Measurements from ENCODE around the gene SLC9A1. TPM values are rescaled to one million over a fixed set of nuclear protein-coding genes. Genes with fewer than 3 reads are reported as not detected.

SLC9A1 gene
- total RNA-seq, 2 experiments from 2014 or later, result 14.8 to 15.3 TPM

Other genes starting within 250 kb of the SLC9A1 start
- gene NR0B2, start 241.2 kb downstream of the SLC9A1 start, total RNA-seq, result not detected
- gene NUDC, start 233.4 kb downstream of the SLC9A1 start, total RNA-seq, result 100 to 1,000 TPM in 1 of 2 experiments, 10 to 100 TPM in 1; 97.0 to 103 TPM
- under 1 TPM; 0.18 to 0.27 TPM for gene KDF1, start 194.7 kb downstream of the SLC9A1 start, total RNA-seq
- under 1 TPM; 0.16 to 0.38 TPM for gene TRNP1, start 161.4 kb downstream of the SLC9A1 start, total RNA-seq
- gene TENT5B, start 142.3 kb downstream of the SLC9A1 start, total RNA-seq, result not detected
- gene WDTC1, start 79.5 kb upstream of the SLC9A1 start, total RNA-seq, result 10 to 100 TPM; 18.0 to 19.0 TPM
- gene TMEM222, start 167.0 kb upstream of the SLC9A1 start, total RNA-seq, result 10 to 100 TPM; 22.0 to 25.4 TPM
- gene SYTL1, start 186.9 kb upstream of the SLC9A1 start, total RNA-seq, result 10 to 100 TPM; 77.7 to 80.6 TPM
- 1 to 10 TPM; 8.3 to 9.5 TPM for gene MAP3K6, start 211.8 kb upstream of the SLC9A1 start, total RNA-seq
- gene FCN3, start 219.7 kb upstream of the SLC9A1 start, total RNA-seq, result not detected
- not detected for gene CD164L2, start 228.2 kb upstream of the SLC9A1 start, total RNA-seq
- gene GPR3, start 237.5 kb upstream of the SLC9A1 start, total RNA-seq, result 1 to 10 TPM; 1.1 to 1.7 TPM